Hematopoietic multipotent progenitor cell treated with erythropoietin and hydrocortisone succinate and interleukin-3 and kit ligand, for 8 days (in vitro differentiated cells): ENCODE data around the gene ANKRD36B.
"Not testable (repeated sequence)": the region's sequence is repeated elsewhere in the genome, so short reads cannot be mapped to it uniquely, and the experiment has no call there.

ENCODE experiments used
- DNase-seq: peaks from one replicate; pipeline ENCODE4 v3.0.0-alpha.2; 2015

ANKRD36B gene

DNA sequence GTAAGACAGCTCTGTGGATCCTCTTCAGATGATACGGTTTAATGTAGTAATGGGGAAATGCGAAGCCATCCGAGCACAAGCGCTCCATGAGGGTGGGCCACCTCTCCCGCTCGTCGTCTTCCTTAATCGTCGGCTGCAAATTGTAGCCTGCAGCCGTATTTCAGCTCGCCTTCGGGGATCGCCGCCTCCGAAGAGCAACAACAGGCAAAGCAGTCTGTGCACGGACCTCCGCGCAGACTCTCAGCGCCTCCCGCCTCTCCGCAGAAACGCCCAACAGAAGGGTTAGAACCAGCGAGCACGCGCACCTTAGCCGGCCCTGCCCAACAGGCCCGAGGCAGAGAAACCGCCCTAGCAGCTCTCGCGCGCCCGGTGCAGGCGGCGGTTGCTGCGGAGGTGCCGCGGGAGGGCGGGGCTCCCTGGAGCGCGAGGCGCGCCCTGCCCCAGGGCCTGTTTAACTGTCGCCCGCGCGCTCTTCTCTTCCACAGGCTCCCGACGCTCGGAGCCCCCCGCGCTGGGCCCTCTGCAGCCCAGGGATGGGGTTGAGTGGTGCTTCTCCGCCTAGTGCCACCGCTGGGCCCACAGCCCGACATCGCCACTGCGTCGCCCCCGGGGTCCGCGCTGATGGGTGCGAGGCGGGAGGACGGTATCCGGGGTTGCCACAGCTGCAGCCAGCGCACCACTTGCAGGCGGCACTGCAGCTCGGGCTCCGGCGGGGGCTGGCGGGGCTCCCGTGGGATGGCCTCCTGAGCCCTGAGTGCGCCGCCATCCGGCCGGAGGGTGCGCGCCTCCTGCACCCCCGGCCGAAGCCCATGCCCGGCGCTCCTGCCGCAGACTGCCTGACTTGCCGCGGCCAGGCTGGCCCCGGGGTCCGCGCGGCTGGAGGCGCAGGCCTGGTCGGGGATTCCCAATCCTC is at the start of gene ANKRD36B:
Gene ANKRD36B (minus strand): TSS at position 280 of the 913 bp plus-strand sequence. CDS start 192 bp downstream, at position 88.
- DNase-seq, result peak; percentile 74

DNA sequence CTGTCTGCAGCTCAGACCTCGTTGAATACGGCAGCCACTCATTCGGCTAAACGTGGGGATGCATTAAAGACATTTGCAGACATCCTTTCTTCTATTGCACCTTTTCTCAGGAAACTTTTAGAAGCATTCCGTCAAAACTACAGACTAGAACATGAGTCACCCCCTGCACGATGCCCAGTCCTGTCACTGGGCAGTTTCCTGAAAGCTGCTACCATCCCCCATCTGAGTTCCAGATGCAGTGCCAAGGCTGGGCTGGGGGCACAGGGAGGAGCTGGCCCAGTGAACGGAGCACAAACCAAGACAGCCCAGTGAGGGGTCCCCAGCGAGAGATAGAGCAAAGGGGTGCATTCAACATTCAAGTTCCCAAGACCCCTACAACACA is 36.4 kb upstream of the ANKRD36B start:
- DNase-seq, result not testable (repeated sequence)

DNA sequence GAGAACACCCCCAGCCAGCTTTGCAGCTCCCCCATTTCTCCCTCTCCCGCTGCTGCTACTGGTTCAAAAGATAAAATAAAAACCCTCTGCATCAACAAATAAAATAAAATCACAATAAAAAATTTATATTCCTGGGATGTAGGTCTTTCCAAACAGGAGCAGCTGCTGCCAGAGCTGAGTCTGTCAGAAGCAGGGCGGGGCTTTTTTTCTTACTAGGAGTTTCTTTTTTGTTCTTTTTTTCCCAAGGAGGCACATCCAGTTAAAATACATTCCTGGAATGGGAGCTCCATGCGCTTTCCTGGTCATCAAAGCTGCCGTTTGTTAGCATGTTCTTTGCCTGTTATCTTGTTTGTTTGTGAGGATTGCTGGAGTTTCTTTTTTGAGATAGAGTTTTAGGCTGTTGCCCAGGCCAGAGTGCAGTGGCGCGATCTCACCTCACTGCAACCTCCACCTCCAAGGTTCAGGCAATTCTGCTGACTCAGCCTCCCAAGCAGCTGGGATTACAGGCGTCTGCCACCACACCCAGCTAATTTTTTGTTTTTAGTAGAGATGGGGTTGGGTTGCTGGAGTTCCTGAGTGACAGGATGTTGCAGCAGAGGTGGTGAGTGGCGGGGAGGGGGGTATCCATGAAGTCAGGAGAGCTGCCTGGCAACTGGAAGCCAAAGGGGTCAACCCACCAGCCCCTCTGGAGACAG is 35.8 kb upstream of the ANKRD36B start:
- DNase-seq, result not testable (repeated sequence)

DNA sequence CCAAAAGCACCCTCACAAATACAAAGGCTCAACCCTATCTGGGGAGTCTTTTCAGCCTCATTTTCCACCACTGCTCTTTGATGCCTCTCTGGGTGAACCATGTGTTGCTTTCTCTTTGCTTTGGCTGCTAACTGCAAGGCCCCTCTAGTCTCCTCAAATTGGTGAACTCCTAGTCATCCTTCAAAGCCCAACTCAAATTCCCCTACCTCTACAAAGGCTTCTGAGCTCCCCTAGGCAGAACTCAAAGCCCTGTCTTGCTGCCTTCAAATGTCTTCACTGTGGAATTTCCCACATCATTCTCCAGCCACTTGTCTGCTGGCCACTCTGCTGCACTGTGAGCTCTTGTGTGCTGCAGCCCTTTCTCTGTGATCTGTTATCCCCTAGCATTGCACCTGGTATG is 33.3 kb upstream of the ANKRD36B start:
- not testable (repeated sequence) for DNase-seq

DNA sequence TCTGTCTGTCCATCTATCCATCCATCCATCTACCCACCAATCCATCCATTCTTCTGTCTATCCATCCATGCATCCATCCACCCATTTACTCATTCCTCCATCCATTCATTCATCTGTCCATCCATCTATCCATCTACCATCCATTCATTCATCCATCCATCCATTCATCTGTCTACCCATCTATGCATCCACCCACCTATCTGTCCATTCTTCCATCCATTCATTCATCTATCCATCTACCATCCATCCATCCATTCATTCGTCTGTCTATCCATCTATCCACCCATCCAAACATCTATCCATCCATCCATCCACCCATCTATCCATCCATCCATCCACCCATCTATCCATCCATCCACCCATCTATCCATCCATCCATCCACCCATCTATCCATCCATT is 30.8 kb upstream of the ANKRD36B start:
- not testable (repeated sequence) for DNase-seq

DNA sequence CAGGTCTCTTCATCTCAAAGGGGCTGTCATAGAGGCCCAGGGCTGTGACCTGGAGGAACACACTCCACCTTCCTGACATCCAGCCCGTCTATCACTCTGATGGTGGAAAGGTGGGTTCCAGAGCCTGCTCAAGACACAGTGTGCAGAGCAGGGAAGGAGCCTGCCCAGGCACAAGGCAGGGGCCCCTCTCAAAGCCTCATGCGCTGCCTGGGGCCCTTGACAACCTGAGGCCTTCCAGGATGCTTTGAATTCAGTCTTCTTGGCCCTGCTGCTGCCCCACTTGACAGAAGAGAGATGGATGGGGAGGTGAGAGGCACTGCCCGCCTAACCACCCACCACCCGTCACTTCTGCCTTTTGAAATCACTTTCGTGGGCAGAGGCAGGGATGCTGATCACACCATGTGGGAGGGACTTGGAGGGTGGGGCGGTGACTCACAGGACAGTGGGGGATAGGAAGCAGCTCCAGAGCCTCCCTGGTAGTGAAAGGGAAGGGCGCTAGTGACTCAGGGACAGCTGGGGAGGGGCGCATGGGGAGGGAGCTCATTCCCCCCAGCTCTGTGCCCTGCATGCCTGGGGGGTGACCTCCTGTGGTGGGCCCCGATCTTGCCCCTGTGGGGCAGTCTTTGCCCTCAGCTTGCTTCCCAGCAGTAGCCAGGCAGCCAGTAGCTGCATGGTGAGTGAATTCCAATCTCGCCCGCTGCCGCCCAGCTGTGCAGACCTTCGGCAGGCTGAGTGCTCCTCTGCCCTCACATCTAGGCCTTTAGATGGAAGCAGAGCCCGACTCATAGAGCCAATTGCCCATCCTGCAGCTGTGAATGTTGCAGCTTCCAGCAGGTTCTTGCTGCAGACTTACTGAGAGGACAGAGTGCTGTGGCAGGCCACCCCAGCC is 29.5 kb upstream of the ANKRD36B start:
- DNase-seq, result not testable (repeated sequence)

DNA sequence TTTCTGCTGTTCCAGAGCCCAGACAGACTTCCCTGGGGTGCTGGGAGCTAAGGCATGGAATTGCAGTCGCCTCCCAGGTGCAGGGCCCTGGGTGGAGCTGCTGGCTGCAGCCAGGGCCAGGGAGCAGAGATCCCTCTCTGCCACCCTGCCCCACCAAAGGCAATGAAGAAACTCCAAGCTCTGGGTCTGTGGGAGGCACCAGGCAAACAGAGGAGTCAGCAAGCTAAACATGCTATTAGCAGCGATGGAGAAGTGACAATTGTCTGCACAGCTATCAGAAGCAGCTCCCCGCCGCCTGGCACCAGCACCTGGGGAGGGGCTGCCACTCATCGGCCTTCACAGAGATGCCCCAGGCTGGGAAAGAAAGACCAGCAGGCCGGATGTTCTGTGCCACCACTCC is 28.2 kb upstream of the ANKRD36B start:
- DNase-seq, result no peak

DNA sequence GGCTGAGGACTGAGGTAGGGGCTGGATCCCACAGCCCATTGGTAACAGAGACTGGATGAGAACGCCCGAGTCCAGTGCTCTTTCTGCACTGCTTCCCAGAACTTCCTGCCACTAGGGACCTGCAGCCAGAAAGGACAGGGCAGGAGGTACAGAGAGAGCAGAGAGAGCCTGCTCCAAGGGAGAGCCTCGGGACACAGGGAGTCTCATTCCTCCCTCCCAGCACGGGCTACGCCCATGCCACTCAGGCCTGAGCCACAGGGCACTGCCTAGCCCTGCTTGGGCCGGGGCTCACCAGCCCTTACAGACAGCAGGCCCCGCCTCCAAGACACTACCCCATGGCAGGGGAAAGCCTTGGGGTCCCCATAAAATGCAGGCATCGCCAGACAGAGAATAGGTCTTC is 26.1 kb upstream of the ANKRD36B start:
- not testable (repeated sequence) for DNase-seq

DNA sequence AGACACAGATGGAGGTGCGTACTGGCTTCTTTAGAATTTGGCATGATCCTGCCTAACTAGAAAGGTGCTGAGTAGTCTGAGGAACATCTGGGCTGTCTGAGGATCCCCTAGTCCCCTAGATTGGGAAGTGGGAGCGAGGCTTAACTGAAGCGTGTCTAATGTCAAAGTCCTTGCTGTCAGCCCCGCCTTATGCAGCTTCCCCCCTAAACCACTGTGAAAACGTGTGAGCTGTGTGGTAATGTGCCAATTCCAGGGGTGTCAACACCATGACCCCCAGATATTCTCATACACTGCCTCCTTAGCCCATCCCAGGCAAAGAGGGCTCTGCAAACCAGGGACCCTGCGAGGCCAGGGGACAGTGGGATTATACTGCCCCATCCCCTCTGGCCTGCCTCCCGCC is 22.2 kb upstream of the ANKRD36B start:
- DNase-seq, result not testable (repeated sequence)

DNA sequence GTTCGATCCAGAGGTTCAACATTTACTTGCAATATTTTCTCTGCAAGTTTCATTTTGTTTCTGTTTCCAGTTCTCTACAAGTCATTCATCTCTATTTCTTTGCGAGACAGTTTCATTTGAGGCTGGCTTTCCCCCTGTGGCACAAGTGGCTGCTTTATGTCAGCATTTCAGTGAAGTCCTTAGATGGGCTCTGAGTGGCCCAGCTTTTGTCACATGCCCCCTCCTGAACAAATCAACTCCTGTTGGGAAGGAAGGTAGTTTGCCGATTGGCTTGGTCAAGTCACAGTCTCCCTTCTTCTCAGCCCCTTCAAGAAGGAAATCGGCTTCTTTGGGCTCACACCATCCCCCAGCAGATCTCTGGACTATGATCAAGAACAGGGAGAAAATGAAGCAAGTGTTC is 19.1 kb upstream of the ANKRD36B start:
- not testable (repeated sequence) for DNase-seq

DNA sequence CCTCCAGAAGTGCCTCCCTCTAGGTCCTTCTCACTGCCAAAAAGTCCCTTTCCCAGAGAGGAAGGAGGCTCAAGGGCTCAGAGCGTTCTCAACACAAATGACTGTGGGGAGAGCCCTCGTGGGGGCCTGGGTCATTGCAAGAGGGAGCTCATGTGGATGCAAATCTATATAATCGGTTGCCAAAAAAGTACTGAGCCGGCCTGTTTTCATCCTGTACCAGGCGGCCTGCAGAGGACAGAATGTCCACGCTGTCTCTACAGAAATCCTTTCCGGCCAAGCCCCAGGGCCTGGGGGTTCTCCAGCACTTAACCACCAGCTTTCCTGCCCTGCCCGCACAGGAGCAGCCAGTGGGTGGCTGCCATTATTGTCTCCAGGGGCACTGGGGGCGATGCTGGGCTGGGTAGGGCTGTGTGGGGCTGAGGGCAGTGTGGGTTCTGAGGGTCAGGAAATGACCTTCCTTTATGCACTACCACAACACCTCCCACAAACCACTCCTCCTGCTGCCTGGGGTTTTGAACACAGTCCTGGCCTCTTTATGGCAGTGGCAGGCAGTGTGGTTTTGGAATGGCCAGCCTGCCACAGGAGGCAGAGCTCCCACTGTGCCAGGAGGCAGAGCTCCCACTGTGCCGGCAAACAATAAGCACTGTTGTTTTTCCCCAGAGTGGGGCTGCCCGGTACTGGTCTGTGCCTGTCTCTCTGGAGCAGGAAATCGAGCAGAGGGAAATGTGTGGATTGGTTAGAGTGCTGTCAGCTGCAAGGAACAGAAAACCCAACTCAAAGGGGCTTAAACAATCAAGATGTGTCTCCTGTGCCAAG is 16.1 kb upstream of the ANKRD36B start:
- not testable (repeated sequence) for DNase-seq

DNA sequence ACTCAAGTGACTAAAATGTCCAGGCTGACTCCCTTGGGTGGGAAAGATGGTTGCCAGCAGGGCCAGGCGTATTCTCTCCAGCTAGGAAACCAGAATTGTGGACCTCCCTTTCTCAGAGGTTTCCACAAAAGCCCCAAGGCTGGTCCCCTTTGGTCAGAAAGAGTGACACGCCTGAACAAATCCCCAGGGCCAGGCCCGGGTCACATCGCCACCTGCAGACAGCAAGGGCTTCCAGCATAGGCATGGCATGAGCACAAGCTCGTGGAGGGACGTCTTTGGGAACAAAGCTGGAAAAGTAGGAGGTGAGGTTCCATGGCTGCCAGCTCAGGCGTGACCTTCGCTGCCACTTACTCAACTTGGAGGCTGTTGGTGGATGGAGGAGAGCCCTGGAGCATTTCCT is 15.4 kb upstream of the ANKRD36B start:
- DNase-seq, result not testable (repeated sequence)

DNA sequence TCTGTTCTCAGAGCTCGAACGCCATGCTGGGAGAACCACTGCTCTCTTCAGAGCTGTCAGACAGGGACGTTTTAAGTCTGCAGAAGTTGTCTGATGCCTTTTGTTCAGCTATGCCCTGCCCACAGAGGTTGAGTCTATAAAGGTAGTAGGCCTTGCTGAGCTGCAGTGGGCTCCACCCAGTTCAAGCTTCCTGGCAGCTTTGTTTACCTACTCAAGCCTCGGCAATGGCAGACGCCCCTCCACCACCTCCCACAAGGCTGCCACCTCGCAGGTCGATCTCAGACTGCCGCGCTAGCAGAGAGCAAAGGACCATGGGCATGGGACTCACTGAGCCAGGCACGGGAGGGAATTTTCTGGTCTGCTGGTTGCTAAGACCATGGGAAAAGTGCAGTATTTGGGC is 11.9 kb upstream of the ANKRD36B start:
- not testable (repeated sequence) for DNase-seq

DNA sequence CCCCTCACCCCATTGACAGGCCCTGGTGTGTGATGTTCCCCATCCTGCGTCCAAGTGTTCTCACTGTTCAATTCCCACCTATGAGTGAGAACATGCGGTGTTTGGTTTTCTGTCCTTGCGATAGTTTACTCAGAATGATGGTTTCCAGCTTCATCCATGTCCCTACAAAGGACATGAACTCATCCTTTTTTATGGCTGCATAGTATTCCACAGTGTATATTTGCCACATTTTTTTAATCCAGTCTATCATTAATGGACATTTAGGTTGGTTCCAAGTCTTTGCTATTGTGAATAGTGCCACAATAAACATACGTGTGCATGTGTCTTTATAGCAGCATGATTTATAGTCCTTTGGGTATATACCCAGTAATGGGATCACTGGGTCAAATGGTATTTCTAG is 6.5 kb upstream of the ANKRD36B start:
- DNase-seq, result not testable (repeated sequence)

DNA sequence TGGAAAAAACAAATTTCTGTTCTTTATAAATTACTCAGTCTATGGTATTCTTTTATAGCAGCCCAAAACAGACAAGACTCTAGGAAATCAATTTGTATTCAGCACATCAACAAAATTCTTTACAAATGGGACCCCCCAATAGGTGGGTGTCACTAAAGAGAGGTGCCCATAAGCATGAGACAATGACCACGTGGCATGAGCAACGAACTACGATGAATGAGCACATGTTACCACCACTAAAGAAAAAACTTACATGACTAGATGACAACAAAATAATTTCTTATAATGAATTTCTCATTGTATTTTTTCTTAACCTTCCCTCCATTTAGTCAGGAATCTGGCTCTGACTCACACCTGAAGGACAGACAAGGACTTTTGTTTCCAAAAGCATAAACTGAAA is 3.8 kb upstream of the ANKRD36B start:
- not testable (repeated sequence) for DNase-seq

DNA sequence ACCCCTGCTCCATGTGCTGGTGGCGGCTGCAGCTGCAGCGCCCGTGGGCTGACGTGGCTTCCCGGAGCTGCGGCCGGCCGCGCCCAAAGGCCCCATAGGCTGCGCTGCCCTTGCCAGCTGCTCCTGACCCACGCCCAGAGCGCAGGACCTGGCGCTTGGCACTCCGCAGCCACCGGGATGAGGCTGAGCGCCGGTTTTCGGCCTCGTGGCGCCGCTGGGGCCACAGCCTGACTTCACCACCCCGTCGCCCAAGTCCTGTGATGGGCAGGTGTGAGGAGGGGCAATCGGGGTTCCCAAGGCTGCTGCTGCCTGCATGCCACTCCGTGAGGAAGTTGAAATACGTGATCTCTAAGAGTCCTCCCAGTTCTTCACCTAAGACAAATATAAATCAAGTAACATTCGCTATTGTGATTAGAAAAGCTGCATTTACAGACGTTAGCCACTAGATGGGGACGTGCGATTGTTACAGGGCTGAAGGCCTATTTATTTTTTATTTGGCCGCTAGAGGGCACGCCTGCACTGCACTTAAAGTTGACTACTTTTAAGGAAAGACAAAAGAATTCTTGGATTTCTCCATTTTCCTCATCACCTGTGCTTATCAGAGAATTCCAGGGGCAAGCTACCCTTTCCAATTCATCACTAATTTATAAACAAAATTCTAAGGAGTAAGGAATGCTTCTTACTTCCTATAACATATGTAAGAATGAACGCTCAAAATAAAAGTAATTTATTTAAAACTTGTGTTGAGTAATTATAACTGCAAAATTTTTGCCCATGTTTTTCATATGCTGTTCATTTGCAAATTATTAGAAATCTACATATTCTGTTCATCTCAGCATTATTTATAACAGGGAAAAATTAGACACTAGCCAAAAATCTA is 1.1 kb upstream of the ANKRD36B start:
- peak; percentile 91 for DNase-seq

DNA sequence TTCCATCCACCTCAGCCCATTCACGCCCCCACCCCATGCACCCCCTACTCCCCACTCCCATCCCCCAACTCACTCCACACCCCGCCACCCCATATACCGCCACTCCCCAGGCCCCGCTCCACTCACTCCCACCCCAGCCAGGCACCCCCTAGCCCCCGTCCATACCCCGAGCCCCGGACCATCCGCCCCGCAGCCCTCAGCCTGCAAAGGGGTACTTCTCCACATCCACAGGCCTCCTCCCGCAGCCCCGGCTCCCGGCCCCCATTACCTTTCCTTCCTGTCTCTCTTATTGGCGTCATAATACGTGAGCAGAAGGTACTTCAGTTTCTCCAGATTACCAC is 450 bp downstream of the ANKRD36B start:
- DNase-seq, result not testable (repeated sequence)

DNA sequence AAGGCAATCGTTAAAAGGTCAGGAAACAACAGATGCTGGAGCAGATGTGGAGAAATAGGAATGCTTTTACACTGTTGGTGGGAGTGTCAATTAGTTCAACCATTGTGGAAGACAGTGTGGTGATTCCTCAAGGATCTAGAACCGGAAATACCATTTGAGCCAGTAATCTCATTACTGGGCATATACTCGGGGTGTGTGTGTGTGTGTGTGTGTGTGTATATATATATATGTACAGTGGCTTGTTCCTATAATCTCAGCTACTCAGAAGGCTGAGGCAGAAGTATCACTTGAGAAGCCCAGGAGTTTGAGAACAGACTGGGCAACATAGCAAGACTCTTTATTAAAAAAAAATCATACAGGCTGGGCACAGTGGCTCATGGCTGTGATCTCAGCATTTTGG is 24.0 kb downstream of the ANKRD36B start:
- not testable (repeated sequence) for DNase-seq

DNA sequence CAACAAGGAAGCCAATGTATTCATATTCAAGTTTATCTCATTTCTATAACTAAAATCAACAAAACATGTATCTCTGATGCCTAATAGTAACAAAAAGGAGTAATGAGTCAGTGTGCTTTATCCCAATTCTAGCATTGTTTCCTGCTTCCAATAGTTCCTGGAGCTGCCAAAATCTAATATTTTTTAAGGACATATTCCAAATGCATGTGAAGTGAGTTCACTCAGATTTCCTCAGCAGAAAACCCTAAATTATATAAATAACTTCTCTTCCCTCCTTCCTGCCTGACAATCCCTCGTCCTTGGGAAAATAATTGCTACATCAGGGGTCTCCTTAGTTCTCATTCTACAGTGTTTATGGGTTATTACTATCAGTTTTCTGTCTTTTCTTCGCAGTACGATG is 37.3 kb downstream of the ANKRD36B start:
- DNase-seq, result not testable (repeated sequence)

DNA sequence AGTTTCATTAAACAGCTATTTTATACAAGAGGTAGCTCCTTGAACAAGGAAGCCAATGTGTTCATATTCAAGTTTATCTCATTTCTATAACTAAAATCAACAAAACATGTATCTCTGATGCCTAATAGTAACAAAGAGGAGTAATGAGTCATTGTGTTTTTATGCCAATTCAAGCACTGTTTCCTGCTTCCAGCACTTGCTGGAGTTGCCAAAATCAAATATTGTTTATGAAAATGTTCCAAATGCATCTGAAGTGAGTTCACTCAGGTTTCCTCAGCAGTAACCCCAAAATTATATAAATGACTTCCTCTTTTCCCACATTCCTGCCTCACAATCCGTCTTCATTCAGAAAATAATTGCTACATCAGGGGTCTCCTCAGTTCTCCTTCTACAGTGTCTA is 39.2 kb downstream of the ANKRD36B start:
- DNase-seq, result not testable (repeated sequence)

DNA sequence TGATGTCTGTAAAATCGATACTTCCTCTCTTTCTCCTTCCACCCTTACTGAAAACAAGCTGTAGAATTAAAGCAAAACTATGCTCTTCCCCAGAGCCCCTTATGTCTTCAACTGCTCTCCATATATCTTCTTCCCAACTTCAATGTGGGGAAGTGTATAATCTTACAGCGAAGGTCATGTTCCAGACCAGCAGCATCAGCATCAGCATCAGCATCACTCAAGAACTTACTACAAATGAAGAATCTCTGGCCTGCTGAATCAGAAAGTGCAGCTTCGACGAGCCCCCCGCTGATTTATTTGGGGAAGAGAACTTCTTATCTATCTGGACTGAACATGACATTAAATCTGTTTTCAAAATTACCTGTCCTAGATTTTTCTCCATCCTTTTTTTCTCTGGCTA is 40.6 kb downstream of the ANKRD36B start:
- not testable (repeated sequence) for DNase-seq
